ENCODE data around the gene ABCA3. TPM values are rescaled to one million over a fixed set of nuclear protein-coding genes. Genes with fewer than 3 reads are reported as not detected.
A peak's percentile ranks its signal among the peaks of the same experiment; 100 is the strongest.

The ABCA3 gene
- total and polyA plus RNA-seq, 2 of the 8 experiments (the other 6 are each of a cell fraction or from before 2014, with no cell fraction given): 5.7 to 7.9 TPM

DNA sequence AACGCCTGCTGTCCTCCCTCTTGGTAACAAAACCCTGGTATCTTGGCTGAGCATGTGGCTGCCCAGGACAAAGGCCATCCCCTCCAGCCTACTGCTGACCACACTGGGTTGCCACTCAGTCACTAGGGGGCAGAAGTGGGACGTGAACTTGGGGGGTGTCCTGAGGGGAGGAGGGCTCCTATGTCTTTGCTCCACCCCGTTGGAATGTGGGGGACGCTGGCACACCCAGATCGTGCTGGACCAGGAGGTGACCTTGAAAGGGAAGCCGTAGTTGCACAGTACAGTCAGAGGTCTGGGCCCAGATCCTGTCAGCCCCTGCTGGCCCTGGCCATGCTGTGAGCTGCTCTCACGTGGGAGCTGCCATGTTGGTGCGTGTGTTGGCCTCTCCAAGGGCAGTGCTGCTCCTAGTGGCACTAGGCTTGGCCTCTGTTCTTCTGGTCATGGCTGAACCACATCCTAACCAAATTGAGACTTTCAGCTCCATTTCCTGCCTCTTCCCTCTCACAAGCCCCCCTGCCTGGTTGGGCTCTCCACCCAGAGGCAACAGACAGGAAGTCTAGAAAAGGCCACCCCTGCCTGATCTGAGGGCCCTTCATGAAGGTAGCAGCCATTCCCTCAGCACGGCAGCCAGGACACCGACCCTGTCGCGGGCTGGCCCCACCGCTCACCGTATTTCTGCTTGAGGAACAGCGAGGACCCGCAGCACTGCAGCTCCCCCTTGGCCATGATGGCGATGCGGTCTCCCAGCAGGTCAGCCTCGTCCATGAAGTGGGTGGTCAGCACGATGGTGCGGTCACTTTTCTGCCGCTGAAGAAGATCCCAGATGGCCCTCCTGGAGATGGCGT is 43.6 kb downstream of the ABCA3 start (continued):
- TF ChIP-seq, protein P1, sequence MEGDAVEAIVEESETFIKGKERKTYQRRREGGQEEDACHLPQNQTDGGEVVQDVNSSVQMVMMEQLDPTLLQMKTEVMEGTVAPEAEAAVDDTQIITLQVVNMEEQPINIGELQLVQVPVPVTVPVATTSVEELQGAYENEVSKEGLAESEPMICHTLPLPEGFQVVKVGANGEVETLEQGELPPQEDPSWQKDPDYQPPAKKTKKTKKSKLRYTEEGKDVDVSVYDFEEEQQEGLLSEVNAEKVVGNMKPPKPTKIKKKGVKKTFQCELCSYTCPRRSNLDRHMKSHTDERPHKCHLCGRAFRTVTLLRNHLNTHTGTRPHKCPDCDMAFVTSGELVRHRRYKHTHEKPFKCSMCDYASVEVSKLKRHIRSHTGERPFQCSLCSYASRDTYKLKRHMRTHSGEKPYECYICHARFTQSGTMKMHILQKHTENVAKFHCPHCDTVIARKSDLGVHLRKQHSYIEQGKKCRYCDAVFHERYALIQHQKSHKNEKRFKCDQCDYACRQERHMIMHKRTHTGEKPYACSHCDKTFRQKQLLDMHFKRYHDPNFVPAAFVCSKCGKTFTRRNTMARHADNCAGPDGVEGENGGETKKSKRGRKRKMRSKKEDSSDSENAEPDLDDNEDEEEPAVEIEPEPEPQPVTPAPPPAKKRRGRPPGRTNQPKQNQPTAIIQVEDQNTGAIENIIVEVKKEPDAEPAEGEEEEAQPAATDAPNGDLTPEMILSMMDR (IDR thresholded peaks at IDR 0.05; ENCODE audit: control extremely low read depth in 1 of 3, insufficient read depth in 1 of 3, low read depth in 1 of 3, low read length in 3 of 3): peak; percentile 64 to 83 (median 82)
- TF ChIP-seq EP300 (IDR thresholded peaks at IDR 0.05; ENCODE audit: borderline replicate concordance in 1 of 2, low read depth in 2 of 2, low read length in 2 of 2) (no peak), RXRA (IDR thresholded peaks at IDR 0.05; ENCODE audit: insufficient read depth, low read depth, low read length) (no peak), TBP (IDR thresholded peaks at IDR 0.05; ENCODE audit: low read depth, low read length) (no peak), NRF1 (IDR thresholded peaks at IDR 0.05; ENCODE audit: low read depth, low read length) (no peak), ZNF274 (IDR thresholded peaks at IDR 0.05; ENCODE audit: borderline replicate concordance, extremely low read depth, low read length) (no peak), SRF (IDR thresholded peaks at IDR 0.05; ENCODE audit: low read depth, low read length) (no peak), EZH2 (IDR thresholded peaks at IDR 0.05; ENCODE audit: low read depth, low read length, severe bottlenecking) (no peak), JUND (IDR thresholded peaks at IDR 0.05; ENCODE audit: low read length) (no peak), CREB1 (IDR thresholded peaks at IDR 0.05) (no peak), RAD21 (IDR thresholded peaks at IDR 0.05 in 1 of 2, conservative IDR thresholded peaks at IDR 0.05 in 1 of 2; ENCODE audit: low read depth in 2 of 2, low read length in 2 of 2) (peak; percentile 64 to 74), SP4 (IDR thresholded peaks at IDR 0.05; ENCODE audit: low read length) (no peak), E2F6 (IDR thresholded peaks at IDR 0.05) (peak; percentile 38; the same call in 1 of the 2 replicates), CBX8 (IDR thresholded peaks at IDR 0.05; ENCODE audit: borderline replicate concordance, low read depth, low read length) (no peak)
- TF ChIP-seq, protein P2, sequence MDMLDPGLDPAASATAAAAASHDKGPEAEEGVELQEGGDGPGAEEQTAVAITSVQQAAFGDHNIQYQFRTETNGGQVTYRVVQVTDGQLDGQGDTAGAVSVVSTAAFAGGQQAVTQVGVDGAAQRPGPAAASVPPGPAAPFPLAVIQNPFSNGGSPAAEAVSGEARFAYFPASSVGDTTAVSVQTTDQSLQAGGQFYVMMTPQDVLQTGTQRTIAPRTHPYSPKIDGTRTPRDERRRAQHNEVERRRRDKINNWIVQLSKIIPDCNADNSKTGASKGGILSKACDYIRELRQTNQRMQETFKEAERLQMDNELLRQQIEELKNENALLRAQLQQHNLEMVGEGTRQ (IDR thresholded peaks at IDR 0.05; ENCODE audit: low read length): no peak

Data from H1 (cell line).